H1 (cell line): ENCODE data around the gene MEMO1. TPM values are rescaled to one million over a fixed set of nuclear protein-coding genes. Genes with fewer than 3 reads are reported as not detected.

Experiments
- CTCF ChIA-PET: fragments of 300-600 bp; sonication (Branson Sonifier 250); formaldehyde crosslinking; loops from one replicate; lab custom pipeline; 2021; ENCODE audit not compliant: partially characterized antibody; lab: Charles Lee
- POLR2A ChIA-PET: fragments of 300-600 bp; sonication (Branson Sonifier 250); formaldehyde crosslinking; loops from one replicate; lab custom pipeline; 2021; ENCODE audit warnings: inconsistent platforms; ENCODE audit not compliant: partially characterized antibody; lab: Charles Lee
- DNase-seq, 2 experiments: peaks; one replicate each; pipeline versions ENCODE4 v3.0.0 to v3.0.0-alpha.2; 2010 to 2022; ENCODE audit warnings: low spot score in 2 of 2, low read depth in 1 of 2, mixed read lengths in 1 of 2
- FAIRE-seq: peaks from 2 replicates; lab custom pipeline; 2011; peaks lifted over from hg19 to GRCh38; lab: Jason Lieb, UNC
- H2AFZ ChIP-seq: 2 replicates; pipeline ENCODE4 v1.8.1; 2012; ENCODE audit warnings: low read length, inconsistent platforms
- H2AK5ac ChIP-seq: 2 replicates; pipeline ENCODE4 v1.6.1; 2013; ENCODE audit warnings: low read depth, low read length
- H2BK120ac ChIP-seq: replicated peaks from 2 replicates; pipeline ENCODE3; 2013; ENCODE audit warnings: low read depth, low read length, inconsistent platforms
- H2BK12ac ChIP-seq: 2 replicates; pipeline ENCODE4 v1.6.1; 2013; ENCODE audit warnings: low read depth, low read length
- H2BK15ac ChIP-seq: 2 replicates; pipeline ENCODE4 v1.6.1; 2013; ENCODE audit warnings: low read length
- H2BK20ac ChIP-seq: 2 replicates; pipeline ENCODE4 v1.6.1; 2013; ENCODE audit warnings: low read length
- H2BK5ac ChIP-seq: 2 replicates; pipeline ENCODE4 v1.6.1; 2013; ENCODE audit warnings: low read depth, low read length
- H3K14ac ChIP-seq: 2 replicates; pipeline ENCODE4 v1.6.1; 2013; ENCODE audit warnings: inconsistent platforms; ENCODE audit not compliant: insufficient read length
- H3K18ac ChIP-seq: 2 replicates; pipeline ENCODE4 v1.6.1; 2013; ENCODE audit warnings: low read length; ENCODE audit errors: extremely low read depth
- H3K23ac ChIP-seq: 2 replicates; pipeline ENCODE4 v1.6.1; 2013; ENCODE audit warnings: inconsistent platforms; ENCODE audit not compliant: insufficient read length
- H3K23me2 ChIP-seq: 2 replicates; pipeline ENCODE4 v1.6.1; 2013; ENCODE audit warnings: low read depth, low read length
- H3K27ac ChIP-seq: 2 replicates; pipeline ENCODE4 v1.6.1; 2011; ENCODE audit warnings: low read depth, low read length, inconsistent platforms
- H3K27me3 ChIP-seq, 4 experiments: replicated peaks in 1 of 4; 1 replicate in 1 of 4; 2 replicates in 3 of 4; pipeline versions ENCODE4 v1.6.1 to v1.8.1; 2011 to 2013; ENCODE audit warnings: low read length in 3 of 4, mild to moderate bottlenecking in 3 of 4, inconsistent platforms in 2 of 4, mixed read lengths in 2 of 4, moderate library complexity in 1 of 4; ENCODE audit not compliant: control insufficient read depth in 3 of 4, insufficient read depth in 3 of 4; ENCODE audit errors: extremely low read depth in 1 of 4
- H3K36me3 ChIP-seq, 4 experiments: 2 replicates each; pipeline versions ENCODE4 v1.6.1 to v1.8.1; 2011 to 2013; ENCODE audit warnings: mild to moderate bottlenecking in 4 of 4, low read length in 3 of 4, moderate library complexity in 2 of 4, control low read depth in 1 of 4, inconsistent platforms in 1 of 4; ENCODE audit not compliant: insufficient read depth in 4 of 4, control insufficient read depth in 2 of 4
- H3K4ac ChIP-seq: replicated peaks from 2 replicates; pipeline ENCODE3; 2013; ENCODE audit warnings: low read length, low read depth, mixed read lengths, inconsistent platforms; ENCODE audit not compliant: insufficient read length
- H3K4me1 ChIP-seq, 4 experiments: replicated peaks in 1 of 4; 1 replicate in 1 of 4; 2 replicates in 3 of 4; pipeline versions ENCODE4 v1.6.1 to v1.8.1; 2011 to 2013; ENCODE audit warnings: low read length in 3 of 4, inconsistent platforms in 2 of 4, mixed read lengths in 1 of 4; ENCODE audit not compliant: insufficient read depth in 4 of 4, control insufficient read depth in 3 of 4
- H3K4me2 ChIP-seq, 2 experiments: 2 replicates each; pipeline versions ENCODE4 v1.6.1 to v1.8.1; 2011 to 2013; ENCODE audit warnings: low read depth in 2 of 2, low read length in 2 of 2, control low read depth in 1 of 2, inconsistent platforms in 1 of 2, mild to moderate bottlenecking in 1 of 2; ENCODE audit not compliant: insufficient read depth in 1 of 2
- H3K4me3 ChIP-seq, 4 experiments: fragments of 200-600, 300-600 bp in 1 of 4; sonication (generic), shearing (Covaris generic), sonication (Bioruptor Twin) in 1 of 4; 2 replicates each; pipeline versions ENCODE4 v1.5.1 to v1.8.1; 2011 to 2016; ENCODE audit warnings: low read length in 4 of 4, low read depth in 3 of 4, control low read depth in 2 of 4, inconsistent platforms in 2 of 4, mild to moderate bottlenecking in 2 of 4, mixed read lengths in 1 of 4, moderate library complexity in 1 of 4; ENCODE audit not compliant: insufficient read depth in 2 of 4; ENCODE audit errors: extremely low read depth in 1 of 4
- H3K56ac ChIP-seq: replicated peaks from 2 replicates; pipeline ENCODE3; 2013; ENCODE audit warnings: low read depth, mild to moderate bottlenecking, mixed read lengths, low read length, inconsistent platforms; ENCODE audit not compliant: insufficient read length
- H3K79me1 ChIP-seq: 2 replicates; pipeline ENCODE4 v1.6.1; 2013; ENCODE audit warnings: low read depth, low read length, control low read depth
- H3K79me2 ChIP-seq, 2 experiments: 2 replicates each; pipeline versions ENCODE4 v1.6.1 to v1.8.1; 2012 to 2013; ENCODE audit warnings: low read length in 2 of 2, mild to moderate bottlenecking in 2 of 2, inconsistent platforms in 1 of 2; ENCODE audit not compliant: insufficient read depth in 2 of 2, control insufficient read depth in 1 of 2
- H3K9ac ChIP-seq, 4 experiments: replicated peaks in 1 of 4; 1 replicate in 1 of 4; 2 replicates in 3 of 4; pipeline versions ENCODE4 v1.6.1 to v1.8.1; 2011 to 2013; ENCODE audit warnings: low read depth in 3 of 4, low read length in 3 of 4, control low read depth in 2 of 4, mild to moderate bottlenecking in 2 of 4, moderate library complexity in 2 of 4, inconsistent platforms in 1 of 4; ENCODE audit errors: extremely low read depth in 1 of 4
- H3K9me3 ChIP-seq, 2 experiments: 2 replicates each; pipeline versions ENCODE4 v1.6.1 to v1.8.1; 2012 to 2013; ENCODE audit warnings: mild to moderate bottlenecking in 2 of 2, moderate library complexity in 2 of 2, control low read depth in 1 of 2, inconsistent platforms in 1 of 2, low read depth in 1 of 2, low read length in 1 of 2, mixed read lengths in 1 of 2; ENCODE audit not compliant: insufficient read depth in 2 of 2
- H4K20me1 ChIP-seq, 2 experiments: replicated peaks in 1 of 2; 2 replicates each; pipeline versions ENCODE3 to v1.8.1; 2011 to 2013; ENCODE audit warnings: inconsistent platforms in 2 of 2, low read length in 2 of 2, mild to moderate bottlenecking in 1 of 2; ENCODE audit not compliant: insufficient read depth in 2 of 2, control insufficient read depth in 1 of 2
- H4K5ac ChIP-seq: 2 replicates; pipeline ENCODE4 v1.6.1; 2013; ENCODE audit warnings: low read length, low read depth, mixed read lengths, inconsistent platforms; ENCODE audit not compliant: insufficient read length
- H4K8ac ChIP-seq: 2 replicates; pipeline ENCODE4 v1.8.0; 2013; ENCODE audit warnings: mild to moderate bottlenecking, moderate library complexity, low read length, inconsistent platforms; ENCODE audit not compliant: insufficient read depth; ENCODE audit errors: extremely low read depth
- H4K91ac ChIP-seq: replicated peaks from 2 replicates; pipeline ENCODE3; 2013; ENCODE audit warnings: low read length, mixed read lengths, inconsistent platforms; ENCODE audit not compliant: insufficient read length
- CBX5 ChIP-seq: fragments of 300-800, 300-1000 bp; sonication (generic); IDR thresholded peaks from 2 replicates; pipeline ENCODE4 v1.7.1; 2016; ENCODE audit warnings: antibody characterized with exemption, low read length, low read depth
- CHD2 ChIP-seq: IDR thresholded peaks from 2 replicates; pipeline ENCODE4 v1.6.1; 2012; ENCODE audit warnings: low read length, improper control_type of control experiment
- CTBP2 ChIP-seq: IDR thresholded peaks from 2 replicates; pipeline ENCODE4 v1.7.0; 2011; ENCODE audit warnings: borderline replicate concordance, mild to moderate bottlenecking, moderate library complexity, mixed read lengths, low read length; ENCODE audit not compliant: insufficient read depth, insufficient read length
- CTCF ChIP-seq, 3 experiments: IDR thresholded peaks; 1 replicate in 2 of 3; 2 replicates in 1 of 3; pipeline versions ENCODE4 v1.5.1 to v1.6.1; 2011; ENCODE audit warnings: low read length in 3 of 3, mild to moderate bottlenecking in 3 of 3, inconsistent platforms in 2 of 3, low read depth in 1 of 3, moderate library complexity in 1 of 3; ENCODE audit not compliant: insufficient read depth in 1 of 3; ENCODE audit errors: control extremely low read depth in 1 of 3
- RAD21 ChIP-seq, 2 experiments: IDR thresholded peaks in 1 of 2; conservative IDR thresholded peaks in 1 of 2; 2 replicates each; pipeline ENCODE4 v1.6.1; 2011; ENCODE audit warnings: low read depth in 2 of 2, low read length in 2 of 2, improper control_type of control experiment in 1 of 2, inconsistent platforms in 1 of 2, mild to moderate bottlenecking in 1 of 2, moderate library complexity in 1 of 2
- RBBP5 ChIP-seq: IDR thresholded peaks from 2 replicates; pipeline ENCODE4 v1.7.1; 2012; ENCODE audit warnings: low read depth, mild to moderate bottlenecking, inconsistent platforms, low read length, moderate library complexity, borderline replicate concordance
- TAF7 ChIP-seq: optimal IDR thresholded peaks from 2 replicates; pipeline ENCODE3; 2011; ENCODE audit warnings: low read depth, mild to moderate bottlenecking, inconsistent platforms, low read length, moderate library complexity, borderline replicate concordance
- WGBS, 2 experiments: shearing (Covaris generic) in 1 of 2; methylation state at CpG; one replicate each; pipeline versions ENCODE4 v1.1.6 to v1.1.7; 2013 to 2015; ENCODE audit warnings: low lambda C conversion rate in 2 of 2, mixed read lengths in 2 of 2, inconsistent platforms in 1 of 2, low coverage in 1 of 2, missing lambda C conversion rate in 1 of 2; ENCODE audit not compliant: insufficient replicate concordance in 2 of 2, insufficient coverage in 1 of 2, insufficient read length in 1 of 2; ENCODE audit errors: extremely low coverage in 1 of 2, missing lambda C conversion rate in 1 of 2; 5-methylcytosine and 5-hydroxymethylcytosine counted together
- polyA plus RNA-seq, 7 experiments: library from polyadenylated mRNA; depleted of rRNA in 3 of 7; stranded (reverse) in 5 of 7; unstranded in 2 of 7; fragments of >200 nt in 5 of 7; fragments of 200-250 nt in 2 of 7; gene quantifications; 1 replicate in 5 of 7; 2 replicates in 1 of 7; 4 replicates in 1 of 7; pipeline versions ENCODE4 v1.2.1 to v1.2.3, GENCODE V29; 2011 to 2013; ENCODE audit warnings: missing spikeins in 2 of 7, mixed read lengths in 2 of 7
- total RNA-seq: library from RNA; stranded (reverse); fragmentation: NEBNext Ultra II Directional; extraction: Animal tissue kit (Norgen Biotek cat#: 25700); gene quantifications from 2 replicates; pipeline ENCODE4 v1.2.1, GENCODE V29; 2021
- TF ChIP-seq, protein P1 (sequence below): IDR thresholded peaks from 2 replicates; pipeline ENCODE4 v1.6.1; 2012; ENCODE audit warnings: inconsistent platforms

MEMO1 gene
- total and polyA plus RNA-seq, 2 of the 8 experiments (the other 6 are each of a cell fraction or from before 2014, with no cell fraction given): 26.9 to 54.7 TPM

DNA sequence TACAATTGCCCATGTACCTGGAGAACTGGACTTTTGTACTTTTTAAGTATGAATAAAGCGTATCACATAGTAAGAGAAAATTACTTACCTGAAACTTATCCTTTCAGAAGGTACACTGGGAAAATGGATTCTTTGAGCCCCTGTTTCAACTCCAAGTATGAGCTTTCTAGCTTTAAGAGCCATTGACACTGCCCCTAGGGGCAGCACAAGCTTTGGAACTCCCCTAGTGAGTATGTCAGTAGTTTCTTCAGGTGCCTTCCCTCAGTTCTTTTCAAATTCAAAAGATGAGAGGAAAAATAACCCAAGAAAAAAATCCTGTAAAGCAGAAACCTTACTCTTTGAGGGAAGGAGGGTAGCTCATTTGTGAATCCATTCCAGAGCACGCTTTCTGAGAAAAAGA lies 124.1 kb downstream of the MEMO1 start:
- H3K4me1 ChIP-seq: peaks cover 0 to 10% (median 4%) of the 10 kb centered on the region in 4 experiments; a peak in 4 of 7 replicates
- no peak overlapping the region for H2BK5ac ChIP-seq
- no peak overlapping the region for H2BK20ac ChIP-seq
- peak overlapping the region in 1 of 4 experiments; percentile 11; a peak in 1 of 8 replicates for H3K4me3 ChIP-seq
- no peak overlapping the region for H2BK120ac ChIP-seq
- H3K36me3 ChIP-seq: no peaks in the 10 kb centered on the region
- H2AK5ac ChIP-seq: no peak overlapping the region
- no peak overlapping the region for H4K5ac ChIP-seq
- H3K79me2 ChIP-seq: no peaks in the 10 kb centered on the region
- no peak overlapping the region for H4K8ac ChIP-seq
- H3K79me1 ChIP-seq: no peaks in the 10 kb centered on the region
- H3K56ac ChIP-seq: no peak overlapping the region
- H3K27me3 ChIP-seq: no peaks in the 10 kb centered on the region
- H2BK15ac ChIP-seq: no peak overlapping the region
- no peaks in the 10 kb centered on the region for H3K23me2 ChIP-seq
- no peak overlapping the region for H2AFZ ChIP-seq
- 14% methylated on average over 2 of the region's 2 CpGs; no CpG with 5 or more reads in 1 of the 2 experiments for whole genome bisulfite sequencing, 2 experiments
- no peak overlapping the region for H4K91ac ChIP-seq
- no peaks in the 10 kb centered on the region for H3K9me3 ChIP-seq
- H3K9ac ChIP-seq: peak overlapping the region in 1 of 4 experiments; percentile 34; a peak in 1 of 7 replicates
- peak; percentile 98 for FAIRE-seq
- DNase-seq: peak in 1 of 2 experiments; percentile 33
- ChIA-PET CTCF (interaction anchor here (0.6 to 1.9 kb wide), 13 partner anchors 9 to 292 kb away, joined by 3 to 4 read pairs (median 3); no protein-coding TSS in a partner anchor), POLR2A (interaction anchor here (0.9 kb wide), 1 partner anchor 126 kb away, joined by 4 read pairs; no protein-coding TSS in a partner anchor)
- H3K14ac ChIP-seq: no peak overlapping the region
- H3K4ac ChIP-seq: no peak overlapping the region
- no peak overlapping the region for H3K18ac ChIP-seq
- peak overlapping the region in 1 of 2 experiments; percentile 33; a peak in 2 of 4 replicates for H3K4me2 ChIP-seq
- no peaks in the 10 kb centered on the region for H4K20me1 ChIP-seq
- H3K27ac ChIP-seq: no peak overlapping the region
- H2BK12ac ChIP-seq: no peak overlapping the region
- no peak overlapping the region for H3K23ac ChIP-seq
- TF ChIP-seq CBX5 (no peak), TAF7 (no peak), CHD2 (no peak), CTBP2 (no peak), CTCF (IDR thresholded peaks at IDR 0.05; ENCODE audit: control extremely low read depth in 1 of 3, insufficient read depth in 1 of 3, low read depth in 1 of 3, low read length in 3 of 3) (peak in 2 of 3 experiments; percentile 60 to 71; a peak in 3 of 4 replicates), RBBP5 (no peak), RAD21 (IDR thresholded peaks at IDR 0.05 in 1 of 2, conservative IDR thresholded peaks at IDR 0.05 in 1 of 2; ENCODE audit: low read depth in 2 of 2, low read length in 2 of 2) (peak; percentile 62 to 70)
- TF ChIP-seq, protein P1, sequence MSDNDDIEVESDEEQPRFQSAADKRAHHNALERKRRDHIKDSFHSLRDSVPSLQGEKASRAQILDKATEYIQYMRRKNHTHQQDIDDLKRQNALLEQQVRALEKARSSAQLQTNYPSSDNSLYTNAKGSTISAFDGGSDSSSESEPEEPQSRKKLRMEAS: no peak
